Measurements from ENCODE around the gene DUSP9. TPM values are rescaled to one million over a fixed set of nuclear protein-coding genes. Genes with fewer than 3 reads are reported as not detected.
A peak's percentile ranks its signal among the peaks of the same experiment; 100 is the strongest.

The DUSP9 gene
- total and polyA plus RNA-seq, 12 donors, result 0.03 to 0.09 TPM; not detected in 10

GRCh38 chrX:153640045-153640686 lies 6.8 kb upstream of the DUSP9 start:
- no peaks in the 10 kb centered on the region for H3K9me3 ChIP-seq
- H3K27me3 ChIP-seq, result peaks cover 0 to 57% (median 32%) of the 10 kb centered on the region in 7 donors
- ATAC-seq, result no peak

GRCh38 chrX:153640736-153641575 lies 6.0 kb upstream of the DUSP9 start:
- TF ChIP-seq CTCF (IDR thresholded peaks at IDR 0.05), result no peak
- ATAC-seq, result no peak
- Histone ChIP-seq H3K36me3 (no peaks in the 10 kb centered on the region), H3K9me3 (no peaks in the 10 kb centered on the region), H3K4me3 (no peak overlapping the region), H3K27ac (no peak overlapping the region), H3K4me1 (peaks cover 0 to 18% (median 5%) of the 10 kb centered on the region in 9 donors), H3K27me3 (peaks cover 0 to 65% (median 39%) of the 10 kb centered on the region in 7 donors)
- intact Hi-C loops (cut with DNase I), result loop anchor here in 1 of 10 donors (10.0 kb wide), 1 partner anchor 86 kb away; no protein-coding TSS in a partner anchor
- WGBS, 2 donors, result 60 to 75% methylated on average over 18 to 26 of the region's 26 CpGs
- no peak for DNase-seq

More at GRCh38 chrX:153640045-153640686, 6.8 kb upstream of the DUSP9 start:
- Histone ChIP-seq H3K36me3 (no peaks in the 10 kb centered on the region), H3K4me1 (peaks cover 0 to 18% (median 5%) of the 10 kb centered on the region in 9 donors), H3K4me3 (no peak overlapping the region), H3K27ac (no peak overlapping the region)
- DNase-seq, result no peak
- intact Hi-C loops (cut with DNase I), result loop anchor here in 1 of 10 donors (10.0 kb wide), 1 partner anchor 85 kb away; no protein-coding TSS in a partner anchor
- no peak for TF ChIP-seq CTCF (IDR thresholded peaks at IDR 0.05)
- WGBS, 2 donors, result 76 to 85% methylated on average over 19 to 23 of the region's 23 CpGs

- DNase-seq (no peak), ATAC-seq (no peak)
- H3K4me1 ChIP-seq, result peaks cover 0 to 19% (median 5%) of the 10 kb centered on the region in 9 donors
- 6 to 8% methylated on average over 8 of the region's 8 CpGs for WGBS, 2 donors
- peak overlapping the region in 1 of 10 donors; percentile 39 for H3K4me3 ChIP-seq
- no peaks in the 10 kb centered on the region for H3K9me3 ChIP-seq
- H3K36me3 ChIP-seq, result no peaks in the 10 kb centered on the region
- H3K27me3 ChIP-seq, result peaks cover 0 to 71% (median 46%) of the 10 kb centered on the region in 7 donors
- no peak for TF ChIP-seq CTCF (IDR thresholded peaks at IDR 0.05)
- H3K27ac ChIP-seq, result no peak overlapping the region
- intact Hi-C loops (cut with DNase I), result loop anchor here in 1 of 10 donors (10.0 kb wide), 1 partner anchor 87 kb away; no protein-coding TSS in a partner anchor
These were observed 5.4 kb upstream of the DUSP9 start for GRCh38 chrX:153641627-153642026.

- intact Hi-C loops (cut with DNase I), result loop anchor here in 1 of 10 donors (10.0 kb wide), 1 partner anchor 87 kb away; no protein-coding TSS in a partner anchor
- WGBS, 2 donors, result 1 to 3% methylated on average over 9 to 58 of the region's 62 CpGs
- H3K4me3 ChIP-seq, result peak overlapping the region in 6 of 10 donors; percentile 17 to 39 (median 19)
These were observed 4.8 kb upstream of the DUSP9 start for GRCh38 chrX:153642051-153642654.

More at GRCh38 chrX:153642051-153642654, 4.8 kb upstream of the DUSP9 start:
- DNase-seq (no peak), ATAC-seq (peak in 1 of 8 donors; percentile 11)
- Histone ChIP-seq H3K4me1 (peaks cover 0 to 23% (median 5%) of the 10 kb centered on the region in 9 donors), H3K36me3 (no peaks in the 10 kb centered on the region), H3K9me3 (no peaks in the 10 kb centered on the region), H3K27me3 (peaks cover 0 to 77% (median 51%) of the 10 kb centered on the region in 7 donors), H3K27ac (no peak overlapping the region)
- TF ChIP-seq CTCF (IDR thresholded peaks at IDR 0.05), result no peak

Measured in heart right ventricle (tissue), 16 donors.